ENCODE data around the gene CATSPERZ.

The CATSPERZ gene

GRCh38 chr11:64299847-64300648, at the start of gene CATSPERZ:
Gene CATSPERZ, plus strand, starts transcription at chr11:64300358. Its CDS starts 53 bp downstream, at chr11:64300411.
- no peak for DNase-seq

GRCh38 chr11:64250415-64251015, 49.6 kb upstream of the CATSPERZ start:
- no peak for DNase-seq

- DNase-seq: peak; percentile 69
Measured at GRCh38 chr11:64251016-64251752, 49.0 kb upstream of the CATSPERZ start, which contains the start of gene PLCB3. Gene PLCB3, plus strand, starts transcription at chr11:64251530. Its CDS starts 120 bp downstream, at chr11:64251650.

- DNase-seq: no peak
Measured at GRCh38 chr11:64251753-64252002, 48.5 kb upstream of the CATSPERZ start.

GRCh38 chr11:64252003-64252872, 47.9 kb upstream of the CATSPERZ start:
- peak; percentile 56 for DNase-seq

- DNase-seq: no peak
Measured at GRCh38 chr11:64253043-64253442, 47.1 kb upstream of the CATSPERZ start.

GRCh38 chr11:64253481-64253880, 46.7 kb upstream of the CATSPERZ start:
- no peak for DNase-seq

GRCh38 chr11:64254326-64254725, 45.8 kb upstream of the CATSPERZ start:
- DNase-seq: no peak

GRCh38 chr11:64255135-64256128, 44.7 kb upstream of the CATSPERZ start:
- DNase-seq: no peak

- DNase-seq: no peak
Measured at GRCh38 chr11:64256300-64256699, 43.9 kb upstream of the CATSPERZ start.

- DNase-seq: no peak
Measured at GRCh38 chr11:64258356-64258755, 41.8 kb upstream of the CATSPERZ start.

- no peak for DNase-seq
Measured at GRCh38 chr11:64258946-64259532, 41.1 kb upstream of the CATSPERZ start.

GRCh38 chr11:64259533-64260067, 40.6 kb upstream of the CATSPERZ start:
- no peak for DNase-seq

GRCh38 chr11:64260147-64260708, 39.9 kb upstream of the CATSPERZ start:
- no peak for DNase-seq

- no peak for DNase-seq
Measured at GRCh38 chr11:64261556-64262080, 38.5 kb upstream of the CATSPERZ start.

GRCh38 chr11:64262271-64263002, 37.7 kb upstream of the CATSPERZ start:
- no peak for DNase-seq

- DNase-seq: no peak
Measured at GRCh38 chr11:64263021-64263946, 36.9 kb upstream of the CATSPERZ start.

- DNase-seq: no peak
Measured at GRCh38 chr11:64263947-64264317, 36.2 kb upstream of the CATSPERZ start.
